Esophagus muscularis mucosa (tissue), 4 donors: ENCODE data around the gene TUT1.

Experiments
- CTCF ChIP-seq, 3 experiments: fragments of 200-600 bp in 2 of 3; fragments of 450-650 bp in 1 of 3; sonication (generic) in 2 of 3; IDR thresholded peaks; one replicate each; pipeline ENCODE4 v1.5.1; 2017 to 2019; ENCODE audit warnings: antibody characterized with exemption in 3 of 3, mild to moderate bottlenecking in 2 of 3, moderate library complexity in 1 of 3
- EP300 ChIP-seq: sonication (generic); formaldehyde crosslinking; IDR thresholded peaks from one replicate; pipeline ENCODE4 v1.6.1; 2017; ENCODE audit warnings: antibody characterized with exemption
- POLR2A ChIP-seq: fragments of 450-650 bp; IDR thresholded peaks from one replicate; pipeline ENCODE4 v1.6.1; 2017; ENCODE audit warnings: antibody characterized with exemption, moderate library complexity, mild to moderate bottlenecking, low read depth
- POLR2AphosphoS5 ChIP-seq, 2 donors: sonication (generic); formaldehyde crosslinking; IDR thresholded peaks; one replicate each; pipeline ENCODE4 v1.6.1; 2017; ENCODE audit warnings: antibody characterized with exemption in 2 of 2

DNA sequence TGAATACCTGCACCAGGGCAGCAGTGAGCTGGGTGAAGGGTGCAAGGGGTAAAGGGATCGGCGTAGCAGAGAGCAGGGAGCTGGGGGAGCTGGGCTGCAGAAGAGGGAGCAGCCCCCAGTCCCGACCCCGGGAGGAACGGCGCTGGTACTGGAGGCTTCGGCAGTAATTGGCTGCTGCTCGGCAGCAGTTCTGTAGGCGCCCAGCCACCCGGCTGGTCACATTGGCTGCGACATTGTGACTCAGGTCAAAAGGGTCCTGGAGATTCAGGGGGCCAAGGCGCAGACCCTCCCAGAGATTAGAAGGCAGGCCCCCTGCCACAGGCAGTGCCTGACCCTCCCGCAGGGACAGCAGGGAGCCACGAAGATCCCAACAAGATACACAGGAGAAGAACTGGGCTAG lies 15.5 kb downstream of the TUT1 start:
- TF ChIP-seq EP300 (no peak), CTCF (IDR thresholded peaks at IDR 0.05) (no peak), POLR2A (no peak), POLR2AphosphoS5 (IDR thresholded peaks at IDR 0.05) (no peak)
